WERI-Rb-1 (cell line): Measurements from ENCODE around the gene FREM2.

Experiments
- DNase-seq: peaks from one replicate; pipeline ENCODE4 v3.0.0-alpha.2; 2020
- H3K27ac ChIP-seq: fragments of 250-450 bp; sonication (Bioruptor Pico); 2 replicates; pipeline ENCODE4 v1.5.1; 2020; ENCODE audit warnings: mild to moderate bottlenecking, moderate library complexity
- H3K27me3 ChIP-seq: fragments of 250-450 bp; sonication (Bioruptor Pico); 2 replicates; pipeline ENCODE4 v1.5.1; 2021; ENCODE audit warnings: mild to moderate bottlenecking, low read depth, moderate library complexity; ENCODE audit not compliant: insufficient read depth, severe bottlenecking
- H3K36me3 ChIP-seq: fragments of 250-450 bp; sonication (Bioruptor Pico); 2 replicates; pipeline ENCODE4 v1.5.1; 2020; ENCODE audit warnings: mild to moderate bottlenecking, moderate library complexity
- H3K4me3 ChIP-seq: 2 replicates; pipeline ENCODE4 v1.5.1; 2011; ENCODE audit warnings: low read depth, mild to moderate bottlenecking, control low read depth, low read length
- H3K9me3 ChIP-seq: fragments of 250-450 bp; sonication (Bioruptor Pico); 2 replicates; pipeline ENCODE4 v1.5.1; 2021; ENCODE audit warnings: mild to moderate bottlenecking, moderate library complexity; ENCODE audit not compliant: severe bottlenecking
- CTCF ChIP-seq: IDR thresholded peaks from 2 replicates; pipeline ENCODE4 v1.5.1; 2011; ENCODE audit warnings: low read depth, mild to moderate bottlenecking, control low read depth, inconsistent platforms, low read length

FREM2 gene

DNA sequence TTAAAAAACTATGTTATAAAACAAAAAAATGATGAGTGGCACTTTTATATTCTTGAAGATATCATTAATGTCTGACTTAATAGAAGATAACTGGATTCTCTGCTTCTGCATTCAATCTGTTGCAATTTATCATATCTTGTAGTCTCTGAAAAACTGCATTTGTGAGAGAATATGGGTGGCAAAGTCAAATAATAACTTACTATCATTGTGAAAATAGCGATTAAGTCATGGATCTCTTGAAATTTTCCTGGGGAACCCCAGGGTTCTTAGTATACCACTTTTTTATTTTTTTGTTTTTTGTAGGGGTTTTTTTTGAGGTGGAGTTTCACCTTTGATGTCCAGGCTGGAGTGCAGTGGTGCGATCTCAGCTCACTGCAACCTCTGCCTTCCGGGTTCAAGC is 176.7 kb downstream of the FREM2 start:
- no peak for TF ChIP-seq CTCF
- Histone ChIP-seq H3K36me3 (no peaks in the 10 kb centered on the region), H3K4me3 (no peak overlapping the region), H3K27ac (no peak overlapping the region), H3K9me3 (no peaks in the 10 kb centered on the region), H3K27me3 (no peaks in the 10 kb centered on the region)
- no peak for DNase-seq

DNA sequence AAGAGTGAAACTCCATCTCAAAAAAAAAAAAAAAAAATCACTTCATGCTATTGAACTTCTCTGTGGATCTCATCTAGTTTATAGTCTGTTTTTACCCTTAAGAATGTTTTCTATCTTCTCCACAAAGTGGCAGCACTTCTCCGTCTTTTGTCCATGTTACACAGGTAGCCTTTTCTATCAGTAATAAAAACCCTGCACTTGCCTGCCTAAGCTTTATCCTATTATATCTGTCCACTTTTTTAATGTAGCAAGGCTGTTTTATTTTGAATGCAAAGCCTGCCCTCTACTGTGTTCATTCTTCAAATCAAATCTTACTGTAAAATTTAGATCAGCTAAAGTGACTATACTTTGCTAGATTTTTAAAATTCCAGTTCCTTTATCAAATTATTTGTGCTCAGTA is 179.8 kb downstream of the FREM2 start:
- H3K4me3 ChIP-seq = no peak overlapping the region
- H3K36me3 ChIP-seq = no peaks in the 10 kb centered on the region
- H3K27me3 ChIP-seq = no peaks in the 10 kb centered on the region
- no peak overlapping the region for H3K27ac ChIP-seq
- no peak for TF ChIP-seq CTCF
- no peaks in the 10 kb centered on the region for H3K9me3 ChIP-seq
- no peak for DNase-seq

- no peaks in the 10 kb centered on the region for H3K27me3 ChIP-seq
- TF ChIP-seq CTCF = no peak
- no peak overlapping the region for H3K4me3 ChIP-seq
- no peak for DNase-seq
- H3K9me3 ChIP-seq = no peaks in the 10 kb centered on the region
- no peak overlapping the region for H3K27ac ChIP-seq
- no peaks in the 10 kb centered on the region for H3K36me3 ChIP-seq
Measured at GRCh38 chr13:38868399-38868798, 181.5 kb downstream of the FREM2 start.

GRCh38 chr13:38868870-38869269 is 182.0 kb downstream of the FREM2 start:
- DNase-seq = no peak
- Histone ChIP-seq H3K36me3 (no peaks in the 10 kb centered on the region), H3K4me3 (no peak overlapping the region), H3K9me3 (no peaks in the 10 kb centered on the region), H3K27ac (no peak overlapping the region), H3K27me3 (no peaks in the 10 kb centered on the region)
- TF ChIP-seq CTCF = no peak

DNA sequence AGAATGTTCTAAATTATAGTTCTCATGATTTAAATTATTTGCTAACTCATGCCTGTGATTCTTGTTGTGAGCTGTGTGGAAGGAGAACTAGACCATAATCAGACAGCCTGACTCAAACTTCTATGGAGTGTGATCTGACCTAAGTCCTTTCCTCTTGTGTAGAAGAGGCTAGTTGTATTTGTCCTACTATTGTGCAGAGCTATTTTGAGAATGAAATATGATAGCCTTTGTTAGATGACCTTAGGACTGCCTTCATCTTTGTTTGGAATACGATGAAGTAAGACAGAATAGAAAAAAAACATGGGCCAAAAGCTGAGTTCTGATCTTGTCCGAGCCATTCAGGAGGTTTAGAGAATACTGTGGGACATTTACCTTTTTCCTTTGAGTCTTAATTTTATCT is 184.4 kb downstream of the FREM2 start:
- TF ChIP-seq CTCF = no peak
- H3K4me3 ChIP-seq = no peak overlapping the region
- H3K27ac ChIP-seq = no peak overlapping the region
- H3K9me3 ChIP-seq = no peaks in the 10 kb centered on the region
- H3K36me3 ChIP-seq = no peaks in the 10 kb centered on the region
- H3K27me3 ChIP-seq = no peaks in the 10 kb centered on the region
- DNase-seq = no peak

DNA sequence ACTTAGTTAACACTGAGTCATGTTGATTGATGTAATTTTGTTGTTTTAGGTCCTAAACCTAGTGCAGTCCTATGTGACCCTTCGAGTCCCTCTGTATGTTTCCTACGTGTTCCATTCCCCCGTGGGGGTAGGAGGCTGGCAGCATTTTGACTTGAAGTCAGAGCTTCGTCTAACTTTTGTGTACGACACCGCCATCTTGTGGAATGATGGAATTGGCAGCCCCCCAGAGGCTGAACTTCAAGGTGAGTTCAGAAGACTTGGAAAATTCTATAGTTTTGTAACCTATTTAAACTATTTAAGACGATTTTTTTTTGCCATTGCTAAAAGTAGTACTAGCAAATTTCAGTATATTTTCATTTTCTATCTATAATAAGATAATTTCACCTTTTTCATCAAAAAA is 185.8 kb downstream of the FREM2 start:
- Histone ChIP-seq H3K4me3 (no peak overlapping the region), H3K27me3 (no peaks in the 10 kb centered on the region)

More for the DNA sequence above, 185.8 kb downstream of the FREM2 start:
- DNase-seq = peak; percentile 50
- H3K36me3 ChIP-seq = no peaks in the 10 kb centered on the region
- peak; percentile 39; the same call in 1 of the 2 replicates for TF ChIP-seq CTCF
- H3K27ac ChIP-seq = no peak overlapping the region
- no peaks in the 10 kb centered on the region for H3K9me3 ChIP-seq
